ENCODE measurements around the gene COL4A6.

- TF ChIP-seq POLR2A (IDR thresholded peaks at IDR 0.05; ENCODE audit: low read length) (no peak), GATA1 (IDR thresholded peaks at IDR 0.05; ENCODE audit: low read depth, low read length) (no peak)
Observed at GRCh38 chrX:108264376-108264775, 173.8 kb downstream of the COL4A6 start.
